ENCODE measurements around the gene ANO1. TPM values are rescaled to one million over a fixed set of nuclear protein-coding genes. Genes with fewer than 3 reads are reported as not detected.

The ANO1 gene
- total RNA-seq, 1 donor from 2014 or later, result 0.14 TPM

DNA sequence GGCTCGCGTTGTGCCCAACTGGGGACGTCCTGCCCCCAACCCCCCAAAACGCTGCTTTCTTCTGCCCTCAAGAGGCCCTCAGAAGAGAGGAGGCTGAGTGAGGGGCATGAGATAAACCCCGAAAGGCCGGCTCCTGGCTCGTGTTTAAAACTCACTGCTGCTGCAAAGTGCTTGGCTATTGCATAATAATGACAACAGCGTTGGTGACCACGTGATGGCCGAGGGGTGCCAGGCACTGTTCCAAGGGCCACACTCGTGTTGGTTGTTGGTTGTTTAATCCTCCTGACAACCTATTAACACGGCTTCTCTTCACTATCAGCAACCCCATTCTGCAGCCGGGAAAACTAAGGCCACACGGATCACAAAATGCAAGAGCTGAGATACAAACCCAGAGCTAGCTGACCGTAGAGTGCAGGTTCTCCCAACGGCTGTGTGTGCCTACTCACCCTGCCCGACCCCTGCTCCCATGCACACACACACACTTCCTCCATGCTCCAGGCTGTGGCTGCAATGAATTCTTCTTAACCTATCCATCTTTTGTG lies 51.0 kb downstream of the ANO1 start:
- Mint-ChIP-seq H3K4me3 (ENCODE audit: unreplicated experiment) (no peak overlapping the region), H3K27ac (ENCODE audit: unreplicated experiment) (no peak overlapping the region), H3K4me1 (ENCODE audit: low read depth, unreplicated experiment) (peaks cover 7% of the 10 kb centered on the region), H3K9me3 (ENCODE audit: unreplicated experiment) (peaks cover 3% of the 10 kb centered on the region), H3K36me3 (ENCODE audit: low read depth, unreplicated experiment) (no peaks in the 10 kb centered on the region), H3K27me3 (ENCODE audit: low read depth, unreplicated experiment) (peaks cover 42% of the 10 kb centered on the region)
- H3K4me3 ChIP-seq (ENCODE audit: insufficient read depth, low read depth, low read length), result no peak overlapping the region
- H3K27ac ChIP-seq (ENCODE audit: low read depth, low read length), result no peak overlapping the region
- no peaks in the 10 kb centered on the region for H3K9me3 ChIP-seq (ENCODE audit: insufficient read depth, low read depth, low read length)
- DNase-seq (ENCODE audit: low read depth), result no peak
- TF ChIP-seq CTCF (IDR thresholded peaks at IDR 0.05; ENCODE audit: insufficient read depth, low read depth, low read length) (no peak), EZH2 (IDR thresholded peaks at IDR 0.05; ENCODE audit: insufficient read depth, low read length) (no peak)
- H3K79me2 ChIP-seq (ENCODE audit: insufficient read depth, low read length), result no peaks in the 10 kb centered on the region
- FAIRE-seq, result no peak
- no peak overlapping the region for H3K9ac ChIP-seq (ENCODE audit: low read length)
- no peaks in the 10 kb centered on the region for H3K27me3 ChIP-seq (ENCODE audit: insufficient read depth, low read length)
- H2AFZ ChIP-seq (ENCODE audit: low read depth, low read length), result no peak overlapping the region
- peak overlapping the region; percentile 63 for H3K4me2 ChIP-seq (ENCODE audit: low read length)
- H3K36me3 ChIP-seq (ENCODE audit: insufficient read depth, low read length), result no peaks in the 10 kb centered on the region
- peaks cover 18% of the 10 kb centered on the region for H3K4me1 ChIP-seq (ENCODE audit: insufficient read depth, low read length)
- no peaks in the 10 kb centered on the region for H4K20me1 ChIP-seq (ENCODE audit: insufficient read depth, low read length)

- Mint-ChIP-seq H3K27me3 (ENCODE audit: low read depth, unreplicated experiment) (peaks cover 45% of the 10 kb centered on the region), H3K4me1 (ENCODE audit: low read depth, unreplicated experiment) (peaks cover 7% of the 10 kb centered on the region), H3K4me3 (ENCODE audit: unreplicated experiment) (no peak overlapping the region), H3K27ac (ENCODE audit: unreplicated experiment) (no peak overlapping the region), H3K9me3 (ENCODE audit: unreplicated experiment) (peaks cover 3% of the 10 kb centered on the region), H3K36me3 (ENCODE audit: low read depth, unreplicated experiment) (no peaks in the 10 kb centered on the region)
- DNase-seq (ENCODE audit: low read depth), result no peak
- Histone ChIP-seq H3K27me3 (ENCODE audit: insufficient read depth, low read length) (no peaks in the 10 kb centered on the region), H3K4me1 (ENCODE audit: insufficient read depth, low read length) (peaks cover 18% of the 10 kb centered on the region), H3K36me3 (ENCODE audit: insufficient read depth, low read length) (no peaks in the 10 kb centered on the region), H3K4me3 (ENCODE audit: insufficient read depth, low read depth, low read length) (no peak overlapping the region), H3K27ac (ENCODE audit: low read depth, low read length) (no peak overlapping the region), H4K20me1 (ENCODE audit: insufficient read depth, low read length) (no peaks in the 10 kb centered on the region), H3K4me2 (ENCODE audit: low read length) (no peak overlapping the region), H3K9me3 (ENCODE audit: insufficient read depth, low read depth, low read length) (no peaks in the 10 kb centered on the region), H3K9ac (ENCODE audit: low read length) (no peak overlapping the region), H3K79me2 (ENCODE audit: insufficient read depth, low read length) (no peaks in the 10 kb centered on the region), H2AFZ (ENCODE audit: low read depth, low read length) (no peak overlapping the region)
- FAIRE-seq, result no peak
- no peak for TF ChIP-seq EZH2 (IDR thresholded peaks at IDR 0.05; ENCODE audit: insufficient read depth, low read length)
- no peak for TF ChIP-seq CTCF (IDR thresholded peaks at IDR 0.05; ENCODE audit: insufficient read depth, low read depth, low read length)
Measured at GRCh38 chr11:70130636-70131035, 52.5 kb downstream of the ANO1 start.

- Mint-ChIP-seq H3K27ac (ENCODE audit: unreplicated experiment) (no peak overlapping the region), H3K4me3 (ENCODE audit: unreplicated experiment) (no peak overlapping the region), H3K27me3 (ENCODE audit: low read depth, unreplicated experiment) (peaks cover 40% of the 10 kb centered on the region), H3K9me3 (ENCODE audit: unreplicated experiment) (no peaks in the 10 kb centered on the region), H3K4me1 (ENCODE audit: low read depth, unreplicated experiment) (peaks cover 7% of the 10 kb centered on the region), H3K36me3 (ENCODE audit: low read depth, unreplicated experiment) (no peaks in the 10 kb centered on the region)
- no peak overlapping the region for H2AFZ ChIP-seq (ENCODE audit: low read depth, low read length)
- no peak for DNase-seq (ENCODE audit: low read depth)
- peaks cover 18% of the 10 kb centered on the region for H3K4me1 ChIP-seq (ENCODE audit: insufficient read depth, low read length)
- H3K4me2 ChIP-seq (ENCODE audit: low read length), result no peak overlapping the region
- no peak for FAIRE-seq
- H3K9me3 ChIP-seq (ENCODE audit: insufficient read depth, low read depth, low read length), result no peaks in the 10 kb centered on the region
- TF ChIP-seq EZH2 (IDR thresholded peaks at IDR 0.05; ENCODE audit: insufficient read depth, low read length) (no peak), CTCF (IDR thresholded peaks at IDR 0.05; ENCODE audit: insufficient read depth, low read depth, low read length) (no peak)
- H4K20me1 ChIP-seq (ENCODE audit: insufficient read depth, low read length), result no peaks in the 10 kb centered on the region
- no peak overlapping the region for H3K9ac ChIP-seq (ENCODE audit: low read length)
- H3K79me2 ChIP-seq (ENCODE audit: insufficient read depth, low read length), result no peaks in the 10 kb centered on the region
- no peak overlapping the region for H3K4me3 ChIP-seq (ENCODE audit: insufficient read depth, low read depth, low read length)
- no peaks in the 10 kb centered on the region for H3K27me3 ChIP-seq (ENCODE audit: insufficient read depth, low read length)
- H3K27ac ChIP-seq (ENCODE audit: low read depth, low read length), result no peak overlapping the region
- no peaks in the 10 kb centered on the region for H3K36me3 ChIP-seq (ENCODE audit: insufficient read depth, low read length)
Measured at GRCh38 chr11:70131606-70132190, 53.6 kb downstream of the ANO1 start.
